ENCODE measurements around the gene XNDC1N.
"Not testable (repeated sequence)": the region's sequence is repeated elsewhere in the genome, so short reads cannot be mapped to it uniquely, and the experiment has no call there.

Gene XNDC1N

DNA sequence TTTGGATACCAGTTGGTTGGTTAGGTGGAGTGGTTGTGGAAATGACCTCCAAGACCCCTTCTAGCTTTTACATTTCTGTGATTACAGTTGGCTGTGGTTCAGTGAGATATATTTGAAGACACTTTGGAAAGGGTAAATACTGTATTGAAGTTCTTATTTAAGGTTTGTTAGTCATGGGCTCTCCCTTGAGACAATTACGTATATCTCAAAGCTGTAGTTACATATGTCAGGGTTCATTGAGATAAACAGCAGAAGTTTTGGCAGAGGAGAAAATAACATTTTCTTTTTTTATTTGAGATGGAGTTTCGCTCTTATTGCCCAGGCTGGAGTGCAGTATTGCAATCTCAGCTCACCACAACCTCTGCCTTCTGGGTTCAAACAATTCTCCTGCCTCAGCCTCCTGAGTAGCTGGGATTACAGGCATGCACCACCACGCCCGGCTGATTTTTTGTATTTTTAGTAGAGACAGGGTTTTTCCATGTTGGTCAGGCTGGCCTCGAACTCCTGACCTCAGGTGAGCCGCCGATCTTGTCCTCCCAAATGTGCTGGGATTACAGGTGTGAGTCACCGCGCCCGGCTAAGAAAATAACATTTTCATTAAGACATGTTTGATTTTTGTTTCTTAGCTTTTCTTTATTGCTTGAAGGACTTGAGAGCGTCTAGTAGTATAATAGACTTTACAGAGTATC is 2.3 kb upstream of the XNDC1N start:
- DNase-seq = no peak

DNA sequence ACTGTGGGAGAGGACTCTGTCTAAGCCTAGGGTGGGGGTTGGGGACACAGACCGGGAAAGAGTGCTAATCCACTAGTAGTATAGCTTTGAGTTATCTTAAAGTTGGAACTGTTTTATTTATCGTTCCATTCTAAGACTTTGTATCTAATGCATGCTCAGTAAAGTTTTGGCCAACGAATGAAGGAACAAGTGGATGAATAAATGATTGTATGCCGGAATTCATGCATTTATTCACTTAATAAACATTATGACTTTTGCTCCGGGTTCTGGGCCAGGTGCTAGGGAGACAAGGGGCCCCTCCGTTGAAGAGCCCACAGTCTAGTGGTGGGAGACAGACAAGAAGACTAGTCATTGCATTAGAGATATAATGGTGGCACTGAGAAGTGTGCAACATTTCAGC is 1.1 kb upstream of the XNDC1N start:
- no peak for DNase-seq

DNA sequence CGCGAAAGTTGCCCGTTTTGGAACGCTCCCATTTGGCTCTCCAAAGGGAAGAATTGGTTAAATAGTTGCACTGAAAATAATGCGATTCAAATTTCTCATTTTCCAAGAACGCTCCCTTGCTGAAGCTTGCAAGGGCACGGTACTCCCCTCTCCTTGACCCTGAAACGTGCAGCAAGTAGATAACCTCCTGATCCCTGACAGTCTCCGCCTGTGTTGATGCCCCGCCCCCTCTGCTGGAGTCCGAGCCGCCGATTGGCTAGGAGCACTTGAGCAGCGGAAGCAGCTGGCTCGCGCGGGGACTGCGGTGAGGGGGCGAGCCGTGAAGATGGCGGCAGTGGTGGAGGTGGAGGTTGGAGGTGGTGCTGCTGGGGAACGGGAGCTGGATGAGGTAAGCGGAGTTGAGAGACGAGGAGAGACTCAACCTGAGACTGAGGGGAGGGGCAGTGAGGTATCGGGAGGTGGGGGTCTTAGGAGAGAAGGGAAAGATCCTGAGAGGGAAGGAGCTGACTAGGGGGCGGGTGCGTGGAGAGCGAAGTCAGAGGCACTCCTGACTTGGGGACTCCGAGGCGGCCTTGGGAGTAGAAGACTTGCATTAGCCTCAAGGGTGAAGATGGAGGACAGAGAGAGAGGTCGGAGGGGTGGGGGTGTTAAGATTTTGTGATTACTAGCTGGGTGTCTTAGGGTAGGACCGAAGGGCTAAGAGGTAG is 496 bp upstream of the XNDC1N start, which contains the start of gene RNF121:
RNF121 (plus strand) TSS at position 310 of the 707 bp plus-strand sequence; CDS start at position 326, 16 bp downstream.
- DNase-seq = peak; percentile 95 to 96

DNA sequence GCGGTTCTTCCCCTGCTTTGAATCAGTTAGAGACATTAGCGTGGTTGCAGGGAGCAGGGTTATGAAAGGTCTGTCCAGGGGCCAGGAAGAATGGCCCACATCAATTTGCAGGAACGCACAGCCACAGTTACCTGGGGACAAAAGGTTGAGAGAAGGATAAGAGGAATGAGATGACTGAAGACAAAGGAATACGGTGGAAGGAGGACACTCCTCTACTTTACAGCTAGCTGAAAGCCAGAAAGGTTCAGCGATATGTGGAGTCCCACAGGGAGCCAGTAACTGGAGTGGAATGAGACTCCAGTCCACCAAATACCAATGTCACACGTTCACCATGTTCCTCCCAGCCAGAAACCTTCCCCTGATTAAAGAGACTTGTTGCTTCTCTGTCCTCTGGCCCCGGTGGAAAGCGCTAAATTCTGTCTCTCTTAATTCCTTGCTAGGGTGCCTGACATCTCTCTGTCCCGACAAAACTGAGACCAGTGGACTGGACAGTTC is 10.7 kb downstream of the XNDC1N start:
- DNase-seq = no peak

DNA sequence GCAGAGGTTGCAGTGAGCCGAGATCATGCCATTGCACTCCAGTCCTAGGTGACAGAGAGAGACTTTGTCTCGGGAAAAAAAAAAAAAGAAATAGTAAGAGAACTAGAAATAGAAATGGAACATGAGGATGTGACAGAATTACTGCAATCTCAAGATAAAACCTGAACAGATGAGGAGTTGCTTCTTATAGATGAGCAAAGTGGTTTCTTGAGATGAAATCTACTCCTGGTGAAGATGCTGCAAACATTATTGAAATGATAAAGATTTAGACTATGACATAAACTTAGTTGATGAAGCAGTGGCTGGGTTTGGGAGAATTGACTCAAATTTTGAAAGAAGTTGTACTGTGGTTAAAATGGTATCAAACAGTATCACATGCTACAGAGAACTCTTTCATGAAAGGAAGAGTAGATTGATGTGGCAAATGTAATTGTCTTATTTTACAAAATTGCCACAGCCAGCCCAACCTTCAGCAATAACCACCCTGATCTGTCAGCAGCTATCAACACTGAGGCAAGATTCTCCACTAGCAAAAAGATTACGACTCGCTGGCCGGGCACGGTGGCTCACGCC is 13.7 kb downstream of the XNDC1N start:
- no peak for DNase-seq

DNA sequence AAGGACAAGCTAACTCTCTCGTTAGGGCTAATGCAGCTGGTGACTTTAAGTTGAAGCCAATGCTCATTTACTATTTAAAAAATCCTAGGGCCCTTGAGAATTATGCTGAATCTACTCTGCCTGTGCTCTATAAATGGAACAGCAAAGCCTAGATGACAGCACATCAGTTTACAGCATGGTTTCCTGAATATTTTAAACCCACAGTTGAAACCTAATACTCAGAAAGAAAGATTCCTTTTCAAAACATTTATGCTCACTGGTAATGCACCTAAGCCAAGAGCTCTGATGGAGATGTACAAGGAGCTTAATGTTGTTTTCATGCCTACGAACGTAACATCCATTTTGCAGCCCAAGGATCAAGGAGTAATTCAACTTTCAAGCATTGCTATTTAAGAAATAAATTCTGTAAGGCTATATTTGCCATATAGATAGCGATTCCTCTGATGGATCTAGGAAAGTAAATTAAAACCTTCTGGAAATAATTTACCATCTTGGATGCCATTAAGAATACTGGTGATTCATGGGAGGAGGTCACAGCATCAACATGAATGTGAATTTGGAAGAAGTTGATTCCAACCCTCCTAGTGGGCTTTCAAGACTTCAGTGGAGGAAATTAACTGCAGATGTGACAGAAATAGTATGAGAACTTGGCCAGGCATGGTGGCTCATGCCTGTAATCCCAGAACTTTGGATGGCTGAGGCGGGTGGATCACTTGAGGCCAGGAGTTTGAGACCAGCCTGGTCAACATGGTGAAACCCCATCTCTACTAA is 14.5 kb downstream of the XNDC1N start:
- no peak for DNase-seq

DNA sequence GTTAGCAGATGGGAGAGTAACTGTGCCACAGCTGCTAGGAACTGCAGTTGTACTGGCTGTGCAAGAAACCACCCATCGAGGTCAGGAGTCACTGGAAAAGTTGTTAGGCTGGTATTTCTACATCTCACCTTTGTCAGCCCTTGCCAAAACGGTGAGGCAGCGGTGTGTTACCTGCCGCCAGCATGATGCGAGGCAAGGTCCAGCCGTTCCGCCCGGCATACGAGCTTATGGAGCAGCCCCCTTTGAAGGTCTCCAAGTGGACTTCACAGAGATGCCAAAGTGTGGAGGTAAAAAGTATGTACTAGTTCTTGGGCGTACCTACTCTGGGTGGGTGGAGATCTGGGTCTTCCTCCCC is 16.4 kb downstream of the XNDC1N start:
- DNase-seq = not testable (repeated sequence)

DNA sequence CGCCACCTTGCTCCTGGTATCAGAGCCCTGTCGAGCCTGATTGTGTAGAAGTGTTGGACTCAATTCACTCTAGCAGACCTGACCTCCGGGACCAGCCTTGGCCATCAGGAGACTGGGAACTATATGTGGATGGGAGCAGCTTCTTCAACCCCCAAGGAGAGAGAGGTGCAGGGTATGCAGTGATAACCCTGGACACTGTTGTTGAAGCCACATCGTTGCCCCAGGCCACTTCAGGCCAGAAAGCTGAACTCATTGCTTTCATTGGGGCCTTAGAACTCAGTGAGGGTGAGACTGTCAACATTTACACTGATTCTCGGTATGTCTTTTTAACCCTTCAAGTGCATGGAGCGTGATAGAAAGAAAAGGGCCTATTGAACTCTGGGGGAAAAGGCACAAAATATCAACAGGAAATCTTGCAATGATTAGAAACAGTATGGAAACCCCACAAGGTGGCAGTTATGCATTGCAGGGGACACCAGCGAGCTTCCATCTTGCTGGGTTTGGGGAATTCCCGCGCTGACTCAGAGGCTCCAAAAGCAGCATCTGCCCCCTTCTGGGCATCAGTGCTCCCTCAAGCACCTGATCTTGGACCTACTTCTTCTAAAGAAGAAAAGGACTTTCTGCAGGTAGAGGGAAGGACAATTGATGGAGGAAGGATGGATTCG is 16.9 kb downstream of the XNDC1N start:
- peak in 1 of 2 donors; percentile 14 for DNase-seq

DNA sequence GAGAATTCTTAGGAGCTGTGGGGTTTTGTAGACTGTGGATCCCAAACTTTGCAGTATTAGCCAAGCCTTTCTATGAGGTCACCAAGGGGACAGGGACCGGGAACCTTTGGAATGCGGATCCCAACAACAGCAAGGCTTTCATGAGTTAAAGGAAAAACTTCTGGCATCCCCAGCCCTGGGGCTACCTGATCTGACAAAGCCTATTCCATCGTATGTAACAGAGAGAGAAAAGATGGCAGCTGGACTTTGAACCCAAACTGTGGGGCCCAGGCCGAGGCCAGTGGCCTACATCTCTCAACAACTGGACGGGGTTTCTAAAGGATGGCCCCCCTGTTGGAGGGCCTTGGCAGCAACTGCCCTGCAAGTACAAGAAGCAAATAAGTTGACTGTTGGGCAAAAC is 17.6 kb downstream of the XNDC1N start:
- not testable (repeated sequence) for DNase-seq

DNA sequence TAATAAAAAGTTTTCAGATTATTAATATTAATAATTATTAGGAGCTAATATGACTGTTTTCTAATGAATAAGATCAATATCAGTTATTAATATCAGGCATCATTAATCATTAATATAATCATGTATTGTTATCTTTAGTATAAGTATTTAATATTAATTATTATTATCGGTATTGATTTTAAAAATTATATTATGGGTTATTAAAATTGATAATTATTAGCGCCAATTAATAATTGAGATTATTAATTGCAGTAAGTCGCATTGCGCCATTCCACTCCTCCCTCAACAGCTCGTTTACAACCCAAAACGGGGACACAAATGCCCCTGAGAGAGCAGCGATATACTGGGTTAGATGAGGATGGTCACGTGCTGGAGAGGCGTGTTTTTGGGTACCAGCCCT is 20.2 kb downstream of the XNDC1N start:
- DNase-seq = no peak

DNA sequence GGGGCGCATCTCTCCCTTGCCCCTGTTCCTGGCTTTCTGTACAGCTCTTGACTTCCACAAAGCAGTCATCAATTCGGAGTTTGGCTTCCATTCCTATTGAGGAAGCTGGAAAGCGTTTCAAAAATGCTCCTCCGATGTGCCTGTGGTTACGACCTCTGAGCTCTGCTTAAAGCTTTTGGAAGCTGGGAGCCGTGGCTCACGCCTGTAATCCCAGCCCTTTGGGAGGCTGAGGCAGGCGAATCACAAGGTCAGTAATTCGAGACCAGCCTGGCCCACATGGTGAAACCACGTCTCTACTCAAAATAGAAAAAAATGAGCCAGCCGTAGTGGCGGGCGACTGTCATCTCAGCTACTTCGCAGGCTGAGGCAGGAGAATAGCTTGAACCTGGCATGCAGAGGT is 27.3 kb downstream of the XNDC1N start:
- not testable (repeated sequence) for DNase-seq

DNA sequence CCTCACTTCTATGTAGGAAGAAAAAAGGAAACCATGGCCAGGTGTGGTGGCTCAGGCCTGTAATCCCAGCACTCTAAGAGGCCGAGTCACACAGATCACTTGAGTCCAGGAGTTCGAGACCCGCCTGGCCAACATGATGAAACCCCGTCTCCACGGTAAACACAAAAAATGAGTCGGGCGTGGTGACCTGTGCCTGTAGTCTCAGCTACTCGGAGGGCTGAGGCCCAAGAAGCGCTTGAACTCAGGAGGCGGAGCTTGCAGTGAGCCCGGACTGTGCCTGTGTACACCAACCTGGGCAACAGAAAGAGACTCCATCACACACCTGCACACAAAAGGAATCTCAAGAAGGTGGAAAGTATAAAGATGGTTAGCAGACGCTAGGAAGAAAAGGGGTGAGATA is 32.4 kb downstream of the XNDC1N start:
- DNase-seq = no peak

DNA sequence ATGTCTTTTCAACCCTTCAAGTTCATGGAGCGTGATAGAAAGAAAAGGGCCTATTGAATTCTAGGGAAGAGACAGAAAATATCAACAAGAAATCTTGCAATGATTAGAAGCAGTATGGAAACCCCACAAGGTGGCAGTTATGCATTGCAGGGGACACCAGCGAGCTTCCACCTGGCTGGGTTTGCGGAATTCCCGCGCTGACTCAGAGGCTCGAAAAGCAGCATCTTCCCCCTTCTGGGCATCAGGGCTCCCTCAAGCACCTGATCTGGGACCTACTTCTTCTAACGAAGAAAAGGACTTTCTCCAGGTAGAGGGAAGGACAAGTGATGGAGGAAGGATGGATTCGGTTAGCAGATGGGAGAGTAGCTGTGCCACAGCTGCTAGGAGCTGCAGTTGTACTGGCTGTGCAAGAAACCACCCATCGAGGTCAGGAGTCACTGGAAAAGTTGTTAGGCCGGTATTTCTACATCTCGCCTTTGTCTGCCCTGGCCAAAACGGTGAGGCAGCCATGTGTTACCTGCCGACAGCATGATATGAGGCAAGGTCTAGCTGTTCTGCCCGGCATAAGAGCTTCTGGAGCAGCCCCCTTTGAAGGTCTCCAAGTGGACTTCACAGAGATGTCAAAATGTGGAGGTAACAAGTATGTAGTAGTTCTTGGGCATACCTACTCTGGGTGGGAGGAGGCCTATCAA is 39.1 kb downstream of the XNDC1N start:
- not testable (repeated sequence) for DNase-seq

DNA sequence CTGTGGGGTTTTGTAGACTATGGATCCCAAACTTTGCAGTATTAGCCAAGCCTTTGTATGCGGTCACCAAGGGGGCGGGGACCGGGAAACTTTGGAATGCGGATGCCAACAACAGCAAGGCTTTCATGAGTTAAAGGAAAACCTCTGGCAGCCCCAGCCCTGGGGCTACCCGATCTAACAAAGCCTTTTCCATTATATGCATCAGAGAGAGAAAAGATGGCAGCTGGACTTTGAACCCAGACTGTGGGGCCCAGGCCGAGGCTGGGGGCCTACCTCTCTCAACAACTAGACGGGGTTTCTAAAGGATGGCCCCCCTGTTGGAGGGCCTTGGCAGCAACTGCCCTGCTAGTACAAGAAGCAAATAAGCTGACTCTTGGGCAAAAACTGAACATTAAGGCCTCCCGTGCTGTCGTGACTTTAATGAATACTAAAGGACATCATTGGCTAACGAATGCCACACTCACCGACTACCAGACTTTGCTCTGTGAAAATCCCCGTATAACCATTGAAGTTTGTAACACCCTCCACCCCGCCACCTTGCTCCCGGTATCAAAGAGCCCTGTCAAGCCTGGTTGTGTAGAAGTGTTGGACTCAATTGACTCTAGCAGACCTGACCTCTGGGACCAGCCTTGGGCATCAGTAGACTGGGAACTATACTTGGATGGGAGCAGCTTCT is 39.9 kb downstream of the XNDC1N start:
- not testable (repeated sequence) for DNase-seq

DNA sequence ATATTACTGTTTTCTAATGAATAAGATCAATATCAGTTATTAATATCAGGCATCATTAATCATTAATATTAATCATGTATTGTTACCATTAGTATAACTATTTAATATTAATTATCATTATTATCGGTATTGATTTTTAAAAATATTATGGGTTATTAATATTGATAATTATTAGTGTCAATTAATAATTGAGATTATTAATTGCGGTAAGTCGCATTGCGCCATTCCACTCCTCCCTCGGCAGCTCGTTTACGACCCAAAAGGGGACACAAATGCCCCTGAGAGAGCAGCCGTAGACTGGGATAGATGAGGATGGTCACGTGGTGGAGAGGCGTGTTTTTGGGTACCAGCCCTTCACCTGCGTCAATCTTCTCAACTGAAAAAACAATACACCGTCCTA is 42.6 kb downstream of the XNDC1N start:
- not testable (repeated sequence) for DNase-seq

Data from inflammatory macrophage treated with lipopolysaccharide for 1 hour (primary cell).